ENCODE results near the gene HENMT1. TPM values are rescaled to one million over a fixed set of nuclear protein-coding genes. Genes with fewer than 3 reads are reported as not detected.

Gene HENMT1
- total RNA-seq, 1 donor from 2014 or later, result 3.7 TPM

DNA sequence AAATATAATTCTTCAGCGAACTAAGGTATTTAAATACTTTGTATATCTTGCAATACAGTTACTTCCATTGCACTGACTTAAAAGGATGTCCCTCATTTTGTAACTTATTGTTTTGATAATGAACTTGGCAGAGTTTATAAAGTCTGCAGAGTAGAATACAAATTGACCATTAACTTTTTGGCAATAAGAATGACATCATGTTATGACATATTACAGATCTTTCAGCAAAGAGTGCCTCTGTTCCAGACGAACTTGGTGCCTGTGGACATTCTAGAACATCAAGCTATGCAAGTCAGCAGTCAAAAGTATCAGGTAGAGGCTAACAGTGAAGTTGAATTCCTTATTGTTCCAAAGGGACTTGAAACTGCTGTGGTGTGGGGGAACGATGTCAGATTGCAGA is 32.9 kb downstream of the HENMT1 start:
- Mint-ChIP-seq H3K36me3 (peaks cover 11% of the 10 kb centered on the region), H3K9me3 (no peaks in the 10 kb centered on the region), H3K4me3 (no peak overlapping the region), H3K27ac (no peak overlapping the region), H3K27me3 (ENCODE audit: insufficient read depth, low read depth) (peaks cover 2% of the 10 kb centered on the region), H3K4me1 (no peaks in the 10 kb centered on the region)
- TF ChIP-seq EZH2phosphoT487 (IDR thresholded peaks at IDR 0.05) (no peak), EZH2 (IDR thresholded peaks at IDR 0.05) (no peak), CTCF (IDR thresholded peaks at IDR 0.05) (no peak)
- Histone ChIP-seq H2AFZ (replicated peaks) (no peak overlapping the region), H4K20me1 (ENCODE audit: low read depth) (no peaks in the 10 kb centered on the region), H3K27me3 (no peaks in the 10 kb centered on the region), H3K4me1 (no peaks in the 10 kb centered on the region), H3K9ac (no peak overlapping the region), H3K4me2 (no peak overlapping the region), H3K36me3 (no peaks in the 10 kb centered on the region), H3K9me3 (ENCODE audit: low read depth) (no peaks in the 10 kb centered on the region), H3K27ac (no peak overlapping the region), H3K79me2 (ENCODE audit: low read depth) (no peaks in the 10 kb centered on the region), H3F3A (ENCODE audit: low read depth) (no peaks in the 10 kb centered on the region), H3K4me3 (no peak overlapping the region)
- no peak for DNase-seq (ENCODE audit: low spot score)

GRCh38 chr1:108627256-108627655 is 33.6 kb downstream of the HENMT1 start:
- H3K27me3 Mint-ChIP-seq (ENCODE audit: insufficient read depth, low read depth), result peaks cover 2% of the 10 kb centered on the region
- H3K4me2 ChIP-seq, result no peak overlapping the region
- no peaks in the 10 kb centered on the region for H3K4me1 ChIP-seq
- no peaks in the 10 kb centered on the region for H3F3A ChIP-seq (ENCODE audit: low read depth)
- no peak overlapping the region for H2AFZ ChIP-seq (replicated peaks)
- DNase-seq (ENCODE audit: low spot score), result no peak
- no peaks in the 10 kb centered on the region for H3K4me1 Mint-ChIP-seq
- H3K4me3 Mint-ChIP-seq, result no peak overlapping the region
- H3K36me3 ChIP-seq, result no peaks in the 10 kb centered on the region
- H4K20me1 ChIP-seq (ENCODE audit: low read depth), result no peaks in the 10 kb centered on the region
- no peaks in the 10 kb centered on the region for H3K79me2 ChIP-seq (ENCODE audit: low read depth)
- H3K9ac ChIP-seq, result no peak overlapping the region
- no peaks in the 10 kb centered on the region for H3K9me3 Mint-ChIP-seq
- peaks cover 9% of the 10 kb centered on the region for H3K36me3 Mint-ChIP-seq
- no peaks in the 10 kb centered on the region for H3K9me3 ChIP-seq (ENCODE audit: low read depth)
- no peaks in the 10 kb centered on the region for H3K27me3 ChIP-seq
- H3K27ac Mint-ChIP-seq, result no peak overlapping the region
- no peak overlapping the region for H3K27ac ChIP-seq
- no peak overlapping the region for H3K4me3 ChIP-seq
- no peak for TF ChIP-seq CTCF (IDR thresholded peaks at IDR 0.05)
- TF ChIP-seq EZH2phosphoT487 (IDR thresholded peaks at IDR 0.05), result no peak
- TF ChIP-seq EZH2 (IDR thresholded peaks at IDR 0.05), result no peak

GRCh38 chr1:108624069-108624468 is 36.8 kb downstream of the HENMT1 start:
- no peak for TF ChIP-seq EZH2 (IDR thresholded peaks at IDR 0.05)
- TF ChIP-seq CTCF (IDR thresholded peaks at IDR 0.05), result no peak
- no peak for TF ChIP-seq EZH2phosphoT487 (IDR thresholded peaks at IDR 0.05)
- H3K36me3 Mint-ChIP-seq, result peaks cover 4% of the 10 kb centered on the region
- no peaks in the 10 kb centered on the region for H3K9me3 Mint-ChIP-seq
- no peaks in the 10 kb centered on the region for H4K20me1 ChIP-seq (ENCODE audit: low read depth)
- H3K79me2 ChIP-seq (ENCODE audit: low read depth), result no peaks in the 10 kb centered on the region
- no peak overlapping the region for H3K4me3 ChIP-seq
- no peak overlapping the region for H3K27ac ChIP-seq
- no peak overlapping the region for H3K27ac Mint-ChIP-seq
- peaks cover 2% of the 10 kb centered on the region for H3K27me3 Mint-ChIP-seq (ENCODE audit: insufficient read depth, low read depth)
- no peak overlapping the region for H3K9ac ChIP-seq
- H3K36me3 ChIP-seq, result no peaks in the 10 kb centered on the region
- H3K9me3 ChIP-seq (ENCODE audit: low read depth), result no peaks in the 10 kb centered on the region
- H3K4me1 Mint-ChIP-seq, result no peaks in the 10 kb centered on the region
- H2AFZ ChIP-seq (replicated peaks), result no peak overlapping the region
- H3F3A ChIP-seq (ENCODE audit: low read depth), result no peaks in the 10 kb centered on the region
- DNase-seq (ENCODE audit: low spot score), result no peak
- H3K4me3 Mint-ChIP-seq, result no peak overlapping the region
- H3K4me1 ChIP-seq, result no peaks in the 10 kb centered on the region
- no peaks in the 10 kb centered on the region for H3K27me3 ChIP-seq
- H3K4me2 ChIP-seq, result no peak overlapping the region

DNA sequence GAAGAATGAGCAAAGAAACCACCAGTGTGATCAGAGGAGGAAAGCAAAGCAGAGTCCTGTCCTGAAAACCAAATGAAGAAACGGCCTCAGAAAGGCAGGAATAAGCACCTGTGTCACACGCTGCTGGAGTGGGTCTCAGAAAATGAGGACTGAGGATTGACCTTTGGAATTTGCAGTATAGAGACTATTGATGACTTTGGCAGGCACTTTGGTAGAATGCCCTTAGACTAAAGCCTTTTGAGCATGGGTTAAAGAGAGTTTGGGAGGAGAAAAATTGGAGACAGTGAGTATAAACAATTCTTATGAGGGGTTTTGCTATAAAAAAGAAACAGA is 43.2 kb downstream of the HENMT1 start:
- Histone ChIP-seq H4K20me1 (ENCODE audit: low read depth) (no peaks in the 10 kb centered on the region), H3K4me1 (no peaks in the 10 kb centered on the region), H3K9ac (no peak overlapping the region), H3K9me3 (ENCODE audit: low read depth) (no peaks in the 10 kb centered on the region), H3K79me2 (ENCODE audit: low read depth) (no peaks in the 10 kb centered on the region), H3K4me3 (no peak overlapping the region), H3F3A (ENCODE audit: low read depth) (no peaks in the 10 kb centered on the region), H2AFZ (replicated peaks) (no peak overlapping the region), H3K27me3 (no peaks in the 10 kb centered on the region), H3K27ac (no peak overlapping the region), H3K36me3 (no peaks in the 10 kb centered on the region), H3K4me2 (no peak overlapping the region)
- TF ChIP-seq CTCF (IDR thresholded peaks at IDR 0.05), result no peak
- TF ChIP-seq EZH2 (IDR thresholded peaks at IDR 0.05), result no peak
- no peak for TF ChIP-seq EZH2phosphoT487 (IDR thresholded peaks at IDR 0.05)
- Mint-ChIP-seq H3K9me3 (no peaks in the 10 kb centered on the region), H3K4me1 (no peaks in the 10 kb centered on the region), H3K27ac (no peak overlapping the region), H3K4me3 (no peak overlapping the region), H3K27me3 (ENCODE audit: insufficient read depth, low read depth) (no peaks in the 10 kb centered on the region), H3K36me3 (peaks cover 4% of the 10 kb centered on the region)
- DNase-seq (ENCODE audit: low spot score), result no peak

Data from neural progenitor cell (in vitro differentiated cells).